ENCODE measurements around the gene PPT1. TPM values are rescaled to one million over a fixed set of nuclear protein-coding genes. Genes with fewer than 3 reads are reported as not detected.

Gene PPT1
- polyA plus RNA-seq, 1 donor from 2014 or later: 64.6 TPM

GRCh38 chr1:40132383-40133311 is 35.6 kb upstream of the PPT1 start:
- no peaks in the 10 kb centered on the region for H3K79me2 ChIP-seq (replicated peaks; ENCODE audit: insufficient read depth, low read length)
- H3K27me3 ChIP-seq (ENCODE audit: insufficient read depth, low read depth, low read length): no peaks in the 10 kb centered on the region
- H3K4me3 ChIP-seq (ENCODE audit: low read length): no peak overlapping the region
- H3K36me3 ChIP-seq (ENCODE audit: insufficient read depth, low read length): no peaks in the 10 kb centered on the region
- TF ChIP-seq TAF1 (IDR thresholded peaks at IDR 0.05; ENCODE audit: low read depth): no peak
- no peak for TF ChIP-seq SMC3 (conservative IDR thresholded peaks at IDR 0.05; ENCODE audit: poor library complexity)
- TF ChIP-seq MXI1 (conservative IDR thresholded peaks at IDR 0.05; ENCODE audit: poor library complexity, severe bottlenecking): no peak
- TF ChIP-seq EZH2 (IDR thresholded peaks at IDR 0.05; ENCODE audit: borderline replicate concordance, insufficient read depth, low read length, poor library complexity, severe bottlenecking): no peak
- TF ChIP-seq CTCF (IDR thresholded peaks at IDR 0.05; ENCODE audit: poor library complexity, severe bottlenecking): no peak
- no peak overlapping the region for H3K4me2 ChIP-seq (ENCODE audit: low read length)
- H2AFZ ChIP-seq (ENCODE audit: low read depth, low read length): no peak overlapping the region
- H3K9ac ChIP-seq (ENCODE audit: low read length): no peak overlapping the region
- no peak overlapping the region for H3K27ac ChIP-seq (ENCODE audit: low read length)
- no peaks in the 10 kb centered on the region for H3K9me3 ChIP-seq (ENCODE audit: low read length)
- no peaks in the 10 kb centered on the region for H3F3A ChIP-seq (ENCODE audit: insufficient read depth, low read length, poor library complexity, severe bottlenecking)
- no peaks in the 10 kb centered on the region for H4K20me1 ChIP-seq (ENCODE audit: insufficient read depth)
- no peaks in the 10 kb centered on the region for H3K9me2 ChIP-seq (ENCODE audit: insufficient read depth, low read length)

GRCh38 chr1:40130892-40131291 is 33.8 kb upstream of the PPT1 start:
- Histone ChIP-seq H3K9ac (ENCODE audit: low read length) (no peak overlapping the region), H3K79me2 (replicated peaks; ENCODE audit: insufficient read depth, low read length) (no peaks in the 10 kb centered on the region), H3K4me2 (ENCODE audit: low read length) (no peak overlapping the region), H3K9me2 (ENCODE audit: insufficient read depth, low read length) (no peaks in the 10 kb centered on the region), H3K27me3 (ENCODE audit: insufficient read depth, low read depth, low read length) (no peaks in the 10 kb centered on the region), H3K27ac (ENCODE audit: low read length) (no peak overlapping the region), H3F3A (ENCODE audit: insufficient read depth, low read length, poor library complexity, severe bottlenecking) (no peaks in the 10 kb centered on the region), H3K36me3 (ENCODE audit: insufficient read depth, low read length) (no peaks in the 10 kb centered on the region), H3K9me3 (ENCODE audit: low read length) (no peaks in the 10 kb centered on the region), H4K20me1 (ENCODE audit: insufficient read depth) (no peaks in the 10 kb centered on the region), H2AFZ (ENCODE audit: low read depth, low read length) (no peak overlapping the region), H3K4me3 (ENCODE audit: low read length) (no peak overlapping the region)
- TF ChIP-seq REST (IDR thresholded peaks at IDR 0.05; ENCODE audit: borderline replicate concordance): no peak
- TF ChIP-seq POLR2AphosphoS5 (IDR thresholded peaks at IDR 0.05): no peak
- TF ChIP-seq TAF1 (IDR thresholded peaks at IDR 0.05; ENCODE audit: low read depth): no peak
- no peak for TF ChIP-seq EP300 (conservative IDR thresholded peaks at IDR 0.05; ENCODE audit: poor library complexity, severe bottlenecking)
- TF ChIP-seq MXI1 (conservative IDR thresholded peaks at IDR 0.05; ENCODE audit: poor library complexity, severe bottlenecking): no peak
- no peak for TF ChIP-seq SMC3 (conservative IDR thresholded peaks at IDR 0.05; ENCODE audit: poor library complexity)
- no peak for TF ChIP-seq RAD21 (conservative IDR thresholded peaks at IDR 0.05)
- TF ChIP-seq CTCF (IDR thresholded peaks at IDR 0.05; ENCODE audit: poor library complexity, severe bottlenecking): no peak
- TF ChIP-seq EZH2 (IDR thresholded peaks at IDR 0.05; ENCODE audit: borderline replicate concordance, insufficient read depth, low read length, poor library complexity, severe bottlenecking): no peak
